ENCODE data around the gene SPEG.

The SPEG gene

DNA sequence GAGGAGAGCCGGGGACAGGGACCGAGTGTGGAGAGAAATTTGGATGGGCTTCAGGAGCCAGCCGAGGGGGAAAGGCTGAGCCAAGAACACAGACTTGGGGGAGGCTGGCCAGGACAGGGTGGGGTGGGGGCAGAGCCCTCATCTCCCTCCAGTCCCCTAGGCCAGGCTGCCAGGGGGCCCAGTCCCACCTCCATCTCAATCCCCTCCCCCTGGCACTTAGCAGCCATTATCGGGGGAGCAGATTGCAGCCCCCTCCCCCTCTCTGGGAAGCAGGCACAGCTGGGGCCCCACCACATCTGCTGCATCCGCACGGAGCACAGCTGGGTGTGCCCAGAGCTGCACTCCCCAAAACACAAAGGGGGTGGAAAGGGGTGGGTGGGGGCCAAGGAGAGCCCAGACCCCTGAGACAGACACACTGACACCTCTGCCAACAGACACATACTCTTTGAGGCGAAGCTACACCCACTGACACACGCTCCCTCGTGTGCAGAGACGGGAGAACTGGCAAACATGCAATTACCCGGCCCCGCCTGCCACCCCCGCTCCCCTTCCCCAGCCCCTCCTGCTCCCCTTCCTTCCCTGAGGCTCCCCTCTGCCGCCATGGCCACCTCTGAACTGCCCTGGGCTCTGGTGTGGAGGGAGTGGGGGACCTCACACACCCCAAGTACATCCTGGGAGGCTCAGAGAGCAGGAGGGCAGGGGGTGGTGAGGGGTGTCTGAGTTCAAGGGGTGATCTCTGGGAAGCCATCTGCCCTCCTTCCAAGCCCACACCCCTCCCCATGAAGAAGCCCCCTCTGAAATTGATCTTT lies 74.5 kb downstream of the SPEG start:
- no peak overlapping the region for H3K27ac ChIP-seq (ENCODE audit: low read depth, low read length, poor library complexity, severe bottlenecking)
- peaks cover 4% of the 10 kb centered on the region; the same call in 1 of the 2 replicates for H3K27me3 ChIP-seq (ENCODE audit: insufficient read depth, low read length)
- H3K4me3 ChIP-seq (ENCODE audit: low read depth, low read length, poor library complexity, severe bottlenecking) = no peak overlapping the region
- peaks cover 6% of the 10 kb centered on the region; the same call in 1 of the 2 replicates for H3K36me3 ChIP-seq (ENCODE audit: insufficient read depth, low read length)
- H4K20me1 ChIP-seq (ENCODE audit: insufficient read depth, low read length) = no peaks in the 10 kb centered on the region
- H3K79me2 ChIP-seq (ENCODE audit: insufficient read depth, low read length) = no peaks in the 10 kb centered on the region
- no peak for TF ChIP-seq EZH2 (IDR thresholded peaks at IDR 0.05; ENCODE audit: borderline replicate concordance, low read length)
- no peak overlapping the region for H3K9ac ChIP-seq (ENCODE audit: low read length)
- H3K9me3 ChIP-seq (ENCODE audit: low read length) = no peaks in the 10 kb centered on the region
- H3K4me2 ChIP-seq (ENCODE audit: low read length) = no peak overlapping the region
- no peaks in the 10 kb centered on the region for H3K4me1 ChIP-seq (ENCODE audit: insufficient read depth, low read length, severe bottlenecking)
- H2AFZ ChIP-seq (ENCODE audit: low read length) = no peak overlapping the region
- H3F3A ChIP-seq (ENCODE audit: insufficient read depth, low read length) = no peaks in the 10 kb centered on the region
- no peaks in the 10 kb centered on the region for H3K9me2 ChIP-seq (ENCODE audit: low read depth, low read length)

- no peak overlapping the region for H3K9ac ChIP-seq (ENCODE audit: low read length)
- H3K27me3 ChIP-seq (ENCODE audit: insufficient read depth, low read length) = peaks cover 6% of the 10 kb centered on the region; the same call in 1 of the 2 replicates
- H3K4me3 ChIP-seq (ENCODE audit: low read depth, low read length, poor library complexity, severe bottlenecking) = no peak overlapping the region
These were observed 75.3 kb downstream of the SPEG start for GRCh38 chr2:219509780-219510511.

GRCh38 chr2:219510512-219511135 lies 76.0 kb downstream of the SPEG start:
- Histone ChIP-seq H3K36me3 (ENCODE audit: insufficient read depth, low read length) (peaks cover 6% of the 10 kb centered on the region; the same call in 1 of the 2 replicates), H4K20me1 (ENCODE audit: insufficient read depth, low read length) (no peaks in the 10 kb centered on the region), H2AFZ (ENCODE audit: low read length) (no peak overlapping the region), H3K4me1 (ENCODE audit: insufficient read depth, low read length, severe bottlenecking) (no peaks in the 10 kb centered on the region), H3K4me3 (ENCODE audit: low read depth, low read length, poor library complexity, severe bottlenecking) (no peak overlapping the region), H3K79me2 (ENCODE audit: insufficient read depth, low read length) (no peaks in the 10 kb centered on the region), H3F3A (ENCODE audit: insufficient read depth, low read length) (no peaks in the 10 kb centered on the region), H3K9me2 (ENCODE audit: low read depth, low read length) (no peaks in the 10 kb centered on the region), H3K27ac (ENCODE audit: low read depth, low read length, poor library complexity, severe bottlenecking) (no peak overlapping the region), H3K9ac (ENCODE audit: low read length) (no peak overlapping the region), H3K27me3 (ENCODE audit: insufficient read depth, low read length) (peaks cover 7% of the 10 kb centered on the region; the same call in 1 of the 2 replicates), H3K4me2 (ENCODE audit: low read length) (no peak overlapping the region), H3K9me3 (ENCODE audit: low read length) (no peaks in the 10 kb centered on the region)
- TF ChIP-seq, protein P1, sequence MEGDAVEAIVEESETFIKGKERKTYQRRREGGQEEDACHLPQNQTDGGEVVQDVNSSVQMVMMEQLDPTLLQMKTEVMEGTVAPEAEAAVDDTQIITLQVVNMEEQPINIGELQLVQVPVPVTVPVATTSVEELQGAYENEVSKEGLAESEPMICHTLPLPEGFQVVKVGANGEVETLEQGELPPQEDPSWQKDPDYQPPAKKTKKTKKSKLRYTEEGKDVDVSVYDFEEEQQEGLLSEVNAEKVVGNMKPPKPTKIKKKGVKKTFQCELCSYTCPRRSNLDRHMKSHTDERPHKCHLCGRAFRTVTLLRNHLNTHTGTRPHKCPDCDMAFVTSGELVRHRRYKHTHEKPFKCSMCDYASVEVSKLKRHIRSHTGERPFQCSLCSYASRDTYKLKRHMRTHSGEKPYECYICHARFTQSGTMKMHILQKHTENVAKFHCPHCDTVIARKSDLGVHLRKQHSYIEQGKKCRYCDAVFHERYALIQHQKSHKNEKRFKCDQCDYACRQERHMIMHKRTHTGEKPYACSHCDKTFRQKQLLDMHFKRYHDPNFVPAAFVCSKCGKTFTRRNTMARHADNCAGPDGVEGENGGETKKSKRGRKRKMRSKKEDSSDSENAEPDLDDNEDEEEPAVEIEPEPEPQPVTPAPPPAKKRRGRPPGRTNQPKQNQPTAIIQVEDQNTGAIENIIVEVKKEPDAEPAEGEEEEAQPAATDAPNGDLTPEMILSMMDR (IDR thresholded peaks at IDR 0.05; ENCODE audit: low read length) = no peak
- no peak for TF ChIP-seq EZH2 (IDR thresholded peaks at IDR 0.05; ENCODE audit: borderline replicate concordance, low read length)

More at GRCh38 chr2:219509780-219510511, 75.3 kb downstream of the SPEG start:
- Histone ChIP-seq H3K79me2 (ENCODE audit: insufficient read depth, low read length) (no peaks in the 10 kb centered on the region), H3F3A (ENCODE audit: insufficient read depth, low read length) (no peaks in the 10 kb centered on the region), H3K4me2 (ENCODE audit: low read length) (no peak overlapping the region), H4K20me1 (ENCODE audit: insufficient read depth, low read length) (no peaks in the 10 kb centered on the region), H3K4me1 (ENCODE audit: insufficient read depth, low read length, severe bottlenecking) (no peaks in the 10 kb centered on the region), H3K27ac (ENCODE audit: low read depth, low read length, poor library complexity, severe bottlenecking) (no peak overlapping the region), H2AFZ (ENCODE audit: low read length) (no peak overlapping the region), H3K9me3 (ENCODE audit: low read length) (no peaks in the 10 kb centered on the region), H3K9me2 (ENCODE audit: low read depth, low read length) (no peaks in the 10 kb centered on the region), H3K36me3 (ENCODE audit: insufficient read depth, low read length) (peaks cover 6% of the 10 kb centered on the region; the same call in 1 of the 2 replicates)
- TF ChIP-seq, protein P1 (IDR thresholded peaks at IDR 0.05; ENCODE audit: low read length) = peak; percentile 67
- TF ChIP-seq EZH2 (IDR thresholded peaks at IDR 0.05; ENCODE audit: borderline replicate concordance, low read length) = no peak

Data from OCI-LY1 (cell line).